SK-N-MC (cell line): ENCODE measurements around the gene LRRC61.
A peak's percentile ranks its signal among the peaks of the same experiment; 100 is the strongest.

Experiments
- EZH2 ChIP-seq: fragments of 200-600 bp; sonication (generic); IDR thresholded peaks from one replicate; pipeline ENCODE4 v1.6.1; 2017; ENCODE audit warnings: antibody characterized with exemption
- POLR2AphosphoS5 ChIP-seq: IDR thresholded peaks from 2 replicates; pipeline ENCODE4 v1.6.1; 2012; ENCODE audit warnings: mild to moderate bottlenecking, low read depth, low read length, borderline replicate concordance

DNA sequence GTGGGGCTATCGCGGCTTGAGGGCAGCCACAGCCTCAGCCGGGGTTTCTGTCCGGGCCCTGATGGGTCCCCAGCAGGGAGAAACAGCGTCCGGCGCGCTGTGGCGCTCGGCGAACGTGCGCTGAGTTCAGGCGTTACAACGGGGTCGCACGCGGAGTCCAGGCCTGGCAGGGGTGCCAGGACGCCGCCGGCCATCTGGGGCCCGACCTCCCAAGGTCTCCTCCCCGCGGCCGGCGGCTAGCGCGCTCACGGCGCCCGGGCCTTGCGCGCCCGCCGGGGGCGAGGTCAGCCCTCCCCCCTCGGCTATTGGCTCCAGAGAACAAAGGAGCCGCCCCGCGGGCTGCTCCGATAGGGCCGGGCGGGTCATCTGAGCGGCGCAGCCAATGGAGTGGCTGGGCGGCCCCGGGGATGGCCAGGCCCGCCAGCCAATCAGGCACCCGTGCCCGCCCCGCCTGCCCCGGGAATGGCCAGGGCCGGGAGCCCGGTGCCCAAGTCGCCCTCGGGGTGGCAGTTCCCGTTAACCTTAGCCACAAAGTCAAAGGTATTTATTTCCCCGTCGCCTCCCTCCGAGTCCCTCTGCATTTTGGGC is 55.8 kb downstream of the LRRC61 start, which contains the start of gene ZNF775:
- TF ChIP-seq EZH2: no peak
- TF ChIP-seq POLR2AphosphoS5: peak; percentile 90
